IPS-18c (cell line): Measurements from ENCODE around the gene STMN1.

Experiments
- H3K4me3 ChIP-seq: 2 replicates; pipeline ENCODE4 v1.7.0; 2013; ENCODE audit warnings: low read depth, mild to moderate bottlenecking, low read length, moderate library complexity; ENCODE audit not compliant: insufficient read depth
- H3K9me3 ChIP-seq: one replicate; pipeline ENCODE4 v1.6.1; 2013; ENCODE audit warnings: mild to moderate bottlenecking, low read length, moderate library complexity; ENCODE audit not compliant: control insufficient read depth, insufficient read depth

Gene STMN1

DNA sequence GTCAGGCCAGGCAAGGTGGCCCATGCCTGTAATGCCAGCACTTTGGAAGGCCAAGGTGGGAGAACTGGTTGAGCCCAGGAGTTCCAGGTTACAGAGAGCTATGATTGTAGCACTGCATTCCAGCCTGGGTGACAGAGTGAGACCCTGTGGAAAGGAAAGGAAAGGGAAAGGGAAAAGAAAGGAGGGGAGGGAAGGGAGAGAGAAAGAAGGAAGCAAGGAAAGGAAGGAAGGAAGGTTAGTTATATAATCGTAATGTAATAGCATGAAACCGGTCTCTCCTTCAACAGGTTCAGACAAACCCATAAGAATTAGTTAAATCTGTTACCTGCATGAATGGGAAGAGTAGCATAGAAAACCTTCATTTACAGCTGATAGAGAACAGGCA lies 29.5 kb downstream of the STMN1 start:
- peaks cover 2% of the 10 kb centered on the region for H3K9me3 ChIP-seq
- H3K4me3 ChIP-seq: no peak overlapping the region

DNA sequence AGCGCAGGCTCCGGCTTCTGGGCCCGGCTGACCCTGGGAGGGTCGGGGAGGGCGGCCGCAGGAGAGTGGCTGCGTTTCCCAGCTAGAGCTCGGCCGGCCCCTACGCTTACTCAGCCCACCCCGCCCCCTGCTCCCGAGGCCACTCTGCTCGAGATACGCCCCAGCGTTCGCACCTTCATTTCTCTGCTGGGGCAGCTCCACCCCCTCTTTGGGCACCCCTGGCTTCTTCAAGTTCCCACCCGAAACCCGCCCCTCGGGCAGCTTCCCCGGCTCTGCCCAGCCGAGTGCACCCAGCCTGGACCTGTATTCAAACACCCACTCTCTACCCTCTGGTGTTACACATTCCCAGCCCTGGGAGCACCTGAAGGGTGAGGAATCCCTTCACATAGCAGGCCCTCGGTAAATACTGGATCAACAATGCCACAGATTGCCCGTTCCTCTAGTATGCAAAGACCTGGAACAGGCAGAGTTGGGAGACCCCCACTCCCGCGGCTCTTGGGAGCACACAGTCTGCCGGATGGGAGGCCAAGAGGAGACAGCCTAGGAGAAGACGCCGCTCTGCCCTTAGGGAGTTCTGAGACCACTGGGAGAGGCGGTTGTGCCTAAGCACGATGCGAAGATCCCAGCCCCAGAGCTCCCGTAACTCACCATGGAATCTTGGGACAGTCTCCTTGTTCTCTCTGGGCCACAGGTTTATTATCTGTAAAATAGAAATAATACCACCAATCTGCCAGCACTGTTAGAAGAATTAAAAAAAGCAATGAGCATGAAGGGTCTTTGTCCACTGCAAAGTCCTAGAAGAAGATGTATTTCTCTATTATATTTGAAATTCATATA lies 30.1 kb downstream of the STMN1 start:
- Histone ChIP-seq H3K4me3 (peak overlapping the region; percentile 61), H3K9me3 (peaks cover 2% of the 10 kb centered on the region)

DNA sequence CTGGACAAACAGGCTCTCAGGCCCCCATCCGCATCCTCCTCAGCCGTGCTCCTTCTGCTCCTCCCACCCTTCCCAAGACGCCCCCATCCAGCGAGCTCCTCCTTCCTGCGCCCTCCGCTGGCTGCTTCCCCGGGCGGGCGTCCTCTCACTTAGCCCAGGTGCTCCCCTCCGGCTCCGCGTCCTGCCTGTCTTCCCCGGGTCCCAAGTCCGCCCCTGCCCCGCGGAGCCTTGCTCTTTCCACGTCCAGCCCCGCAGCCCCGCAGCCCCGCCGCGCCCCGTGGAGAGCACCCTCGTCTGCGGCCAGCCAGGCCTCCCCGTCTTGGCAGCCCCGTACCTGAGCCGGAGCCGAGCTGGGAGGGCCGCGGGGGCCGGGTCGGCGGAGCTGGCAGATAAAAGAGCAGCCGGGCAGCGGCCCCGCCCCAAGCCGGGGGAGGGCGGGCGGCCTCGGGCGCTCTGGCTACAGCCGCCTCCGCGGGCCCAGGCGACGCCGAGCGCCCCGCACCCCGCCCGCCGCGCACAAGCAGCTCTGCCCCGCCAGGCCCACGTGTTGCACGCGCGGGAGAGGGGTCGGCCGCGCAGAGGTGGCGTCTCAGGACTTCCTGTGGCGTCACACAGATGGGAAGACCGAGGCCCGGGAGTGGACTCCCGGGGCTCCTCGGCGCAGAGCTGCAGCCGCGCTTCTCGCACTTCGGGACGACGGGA lies 30.9 kb downstream of the STMN1 start, which contains the start of gene PAQR7:
PAQR7 (minus strand) TSS at position 555 of the 702 bp plus-strand sequence. CDS start 11,869 bp downstream, outside the sequence.
- Histone ChIP-seq H3K9me3 (peaks cover 2% of the 10 kb centered on the region), H3K4me3 (peak within 1 kb of the TSS; percentile 61)

DNA sequence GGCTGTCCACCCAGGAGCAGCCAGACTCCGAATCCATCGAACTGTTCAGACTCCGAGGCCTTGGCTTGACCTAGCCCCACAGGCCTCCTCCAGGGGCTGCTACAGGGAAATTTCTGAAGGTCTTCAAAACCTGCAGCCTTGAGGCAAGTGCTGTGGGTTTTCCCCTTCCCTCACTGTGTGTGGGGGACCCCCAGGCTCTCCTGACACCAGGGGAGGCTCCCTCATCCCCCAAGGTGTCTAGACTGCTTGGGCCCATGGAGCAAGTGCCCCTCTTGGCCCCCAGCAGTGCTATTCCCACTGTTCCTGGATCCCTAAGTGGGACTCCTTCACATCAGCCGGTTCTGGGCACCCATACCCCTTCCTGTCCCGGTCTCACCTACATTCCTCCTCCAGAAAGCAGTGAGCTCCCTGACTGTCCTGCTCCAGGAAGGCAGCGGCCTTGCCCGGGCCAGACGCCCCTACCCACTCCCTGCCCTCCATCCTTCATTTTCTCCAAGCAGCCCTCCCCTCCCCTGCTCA lies 31.5 kb downstream of the STMN1 start:
- peaks cover 2% of the 10 kb centered on the region for H3K9me3 ChIP-seq
- H3K4me3 ChIP-seq: peak overlapping the region; percentile 61

DNA sequence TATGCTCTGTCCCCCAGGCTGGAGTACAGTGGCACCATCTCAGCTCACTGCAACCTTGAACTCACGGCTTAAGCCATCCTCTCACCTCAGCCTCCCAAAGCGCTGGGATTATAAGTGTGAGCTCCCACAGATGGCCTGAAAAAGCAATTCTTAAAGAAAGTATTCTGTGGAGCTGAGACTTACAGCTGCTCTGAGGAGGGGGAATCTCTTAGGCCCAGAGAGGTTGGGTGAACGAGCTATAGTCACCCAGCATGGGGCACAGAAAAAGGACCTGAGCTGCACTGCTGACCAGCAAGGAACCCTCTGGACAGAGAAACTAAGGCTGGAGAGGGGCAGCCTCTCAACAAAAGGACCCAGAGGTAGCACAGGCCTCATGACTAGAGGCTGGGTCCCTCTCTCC lies 32.0 kb downstream of the STMN1 start:
- Histone ChIP-seq H3K9me3 (peaks cover 2% of the 10 kb centered on the region), H3K4me3 (peak overlapping the region; percentile 61; the same call in 1 of the 2 replicates)

DNA sequence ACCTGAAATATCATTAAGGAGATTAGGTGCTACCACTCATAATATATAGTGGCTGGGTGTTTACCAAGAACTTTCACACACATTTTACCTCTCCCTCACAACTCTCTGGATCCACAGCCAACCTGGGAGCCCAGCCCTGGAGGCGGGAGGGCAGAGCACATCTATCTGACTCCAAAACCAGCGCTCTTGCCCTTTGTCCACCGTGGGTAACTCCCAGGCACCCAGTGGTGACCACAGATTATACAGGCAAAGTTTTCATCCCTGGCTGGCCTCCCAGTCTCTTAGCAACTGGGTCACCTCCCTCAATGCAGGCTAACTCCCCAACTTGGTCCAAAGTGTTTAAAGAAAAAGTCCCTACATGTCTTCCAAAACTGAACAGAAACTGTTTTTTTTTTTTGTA lies 33.1 kb downstream of the STMN1 start:
- Histone ChIP-seq H3K4me3 (no peak overlapping the region), H3K9me3 (peaks cover 2% of the 10 kb centered on the region)

DNA sequence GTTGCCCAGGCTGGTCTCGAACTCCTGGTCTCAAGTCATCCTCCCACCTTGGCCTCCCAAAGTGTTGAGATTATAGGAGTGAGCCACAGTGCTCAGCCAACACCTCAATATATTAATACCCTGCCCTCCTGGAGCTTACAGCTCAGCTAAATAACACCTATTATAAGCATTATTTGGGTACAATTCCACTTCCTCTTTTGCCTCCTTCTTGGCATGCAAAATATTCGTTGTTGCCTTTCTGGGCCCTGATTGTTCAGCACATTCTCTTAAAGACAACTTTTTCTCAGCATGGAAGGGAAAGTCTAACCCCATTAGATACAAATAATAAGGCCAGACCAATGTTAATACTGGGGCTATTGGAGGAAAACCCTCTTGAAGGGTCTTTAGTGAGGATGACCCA lies 33.5 kb downstream of the STMN1 start:
- Histone ChIP-seq H3K9me3 (peaks cover 2% of the 10 kb centered on the region), H3K4me3 (no peak overlapping the region)

DNA sequence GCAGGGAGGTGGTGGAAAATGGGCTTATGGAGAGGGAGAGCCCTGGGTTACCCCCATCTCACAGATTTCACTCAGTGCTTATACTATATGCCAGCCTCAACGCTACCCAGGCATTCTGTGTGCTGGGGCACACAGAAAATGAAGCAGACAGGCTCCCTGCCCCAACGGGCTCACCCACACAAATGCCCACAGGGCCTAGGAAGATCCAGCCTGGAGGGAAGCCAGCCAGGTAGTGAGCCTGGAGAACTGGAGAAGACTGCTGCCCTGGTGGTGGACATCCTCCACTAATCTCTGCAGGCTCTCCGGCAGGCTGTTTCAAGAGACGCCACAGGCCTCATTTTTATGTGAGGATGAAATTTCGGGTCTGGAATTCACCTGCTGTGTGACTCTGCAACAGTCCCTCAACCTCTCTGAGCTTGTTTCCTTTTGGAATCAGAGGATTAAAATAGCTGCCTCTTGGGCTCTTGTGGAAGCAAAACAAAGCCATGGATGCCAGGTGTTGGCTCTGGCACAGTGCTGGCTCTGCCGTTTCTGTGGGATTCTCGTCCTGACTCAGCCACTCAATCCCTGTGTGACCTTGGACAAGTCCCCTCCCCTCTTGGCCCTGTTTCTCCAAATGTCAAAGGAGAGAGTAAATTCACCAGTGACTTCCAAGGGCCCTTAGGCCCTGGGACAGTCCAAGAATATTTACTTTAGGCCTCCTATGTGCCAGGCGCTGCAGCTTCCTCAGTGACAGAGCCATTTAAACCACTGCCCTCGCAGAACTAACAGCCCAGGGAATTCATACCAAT lies 34.3 kb downstream of the STMN1 start:
- peaks cover 2% of the 10 kb centered on the region for H3K9me3 ChIP-seq
- no peak overlapping the region for H3K4me3 ChIP-seq

DNA sequence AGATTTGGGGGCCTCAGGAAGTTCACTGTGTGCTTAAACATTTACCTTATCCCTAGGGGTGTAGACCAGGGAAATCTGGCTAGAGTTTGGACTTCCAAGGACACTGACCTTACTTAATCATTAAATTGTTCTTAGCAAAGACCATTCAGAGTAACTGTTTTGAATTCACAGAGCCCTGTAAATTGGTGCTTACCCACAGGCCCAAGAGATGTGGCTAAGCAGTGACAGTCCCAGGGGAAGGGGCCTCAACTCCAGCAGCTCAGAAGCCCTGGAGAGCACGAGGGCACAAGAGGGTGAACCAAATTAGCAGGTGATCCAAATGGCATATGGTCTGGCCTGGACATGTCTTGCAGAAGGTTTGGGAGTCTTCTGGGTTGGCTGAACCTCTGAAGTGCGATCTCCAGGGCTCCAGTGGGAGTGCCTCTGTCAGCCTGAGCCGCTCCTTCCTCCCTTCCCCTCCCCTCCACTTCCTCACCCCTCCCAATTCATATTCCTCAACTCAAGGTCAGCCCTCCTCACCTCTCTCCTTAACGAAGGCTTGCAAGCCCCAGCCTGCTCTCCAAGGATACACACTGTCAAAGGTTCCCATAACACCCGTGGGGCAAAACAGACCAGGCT lies 35.0 kb downstream of the STMN1 start:
- Histone ChIP-seq H3K4me3 (no peak overlapping the region), H3K9me3 (peaks cover 2% of the 10 kb centered on the region)

DNA sequence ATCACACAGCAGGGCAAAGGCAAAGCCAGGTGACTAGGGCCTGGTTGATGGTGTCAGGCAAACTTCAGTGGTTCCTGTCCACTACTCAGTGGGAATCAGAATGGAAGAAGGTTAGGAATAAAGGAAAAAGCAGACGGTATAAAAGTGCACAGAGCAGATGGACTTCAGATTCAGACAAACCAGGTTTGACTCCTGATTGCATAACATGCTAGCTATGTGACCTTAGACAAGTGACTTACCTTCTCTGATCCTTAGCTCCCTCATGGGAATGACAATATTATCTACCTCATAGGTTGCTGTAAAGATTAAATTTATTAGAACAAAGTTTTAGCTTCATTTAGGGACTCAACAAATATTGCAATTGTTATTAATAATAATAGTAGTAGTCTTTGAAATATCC lies 35.6 kb downstream of the STMN1 start:
- Histone ChIP-seq H3K4me3 (no peak overlapping the region), H3K9me3 (peaks cover 2% of the 10 kb centered on the region)

DNA sequence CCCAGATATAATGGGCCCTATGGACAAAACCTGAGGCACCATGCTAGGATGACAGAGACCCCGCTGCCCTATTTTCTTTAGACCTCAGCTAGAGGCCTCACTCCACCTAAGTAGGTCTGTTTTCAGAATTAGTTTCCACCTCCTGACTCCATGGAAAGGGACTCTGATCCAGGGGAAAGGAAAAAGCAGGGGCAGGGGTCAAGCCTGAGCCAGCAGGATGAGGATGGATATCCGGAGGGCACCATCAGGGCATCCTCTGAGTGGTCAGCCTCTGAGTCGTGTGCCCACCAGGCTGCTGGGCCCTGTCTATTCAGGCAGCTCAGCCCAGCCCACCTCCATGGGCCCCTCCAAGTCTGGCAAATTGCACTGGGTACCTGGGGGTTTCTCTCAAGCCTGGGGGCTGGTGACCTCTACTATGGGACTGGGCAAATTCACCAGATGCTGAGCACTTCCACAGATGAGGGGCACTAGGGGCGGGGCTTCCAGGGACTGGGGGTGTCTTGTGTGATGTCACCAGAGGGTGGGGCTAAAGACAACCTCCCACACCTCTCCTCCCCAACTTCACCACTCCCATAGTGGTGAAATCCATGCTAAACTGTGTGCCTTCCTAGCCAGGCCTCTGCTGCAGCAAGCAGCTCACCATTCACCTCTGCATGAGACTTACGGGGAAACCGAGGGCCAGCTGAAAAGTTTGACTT lies 36.2 kb downstream of the STMN1 start:
- H3K4me3 ChIP-seq: no peak overlapping the region
- H3K9me3 ChIP-seq: no peaks in the 10 kb centered on the region

DNA sequence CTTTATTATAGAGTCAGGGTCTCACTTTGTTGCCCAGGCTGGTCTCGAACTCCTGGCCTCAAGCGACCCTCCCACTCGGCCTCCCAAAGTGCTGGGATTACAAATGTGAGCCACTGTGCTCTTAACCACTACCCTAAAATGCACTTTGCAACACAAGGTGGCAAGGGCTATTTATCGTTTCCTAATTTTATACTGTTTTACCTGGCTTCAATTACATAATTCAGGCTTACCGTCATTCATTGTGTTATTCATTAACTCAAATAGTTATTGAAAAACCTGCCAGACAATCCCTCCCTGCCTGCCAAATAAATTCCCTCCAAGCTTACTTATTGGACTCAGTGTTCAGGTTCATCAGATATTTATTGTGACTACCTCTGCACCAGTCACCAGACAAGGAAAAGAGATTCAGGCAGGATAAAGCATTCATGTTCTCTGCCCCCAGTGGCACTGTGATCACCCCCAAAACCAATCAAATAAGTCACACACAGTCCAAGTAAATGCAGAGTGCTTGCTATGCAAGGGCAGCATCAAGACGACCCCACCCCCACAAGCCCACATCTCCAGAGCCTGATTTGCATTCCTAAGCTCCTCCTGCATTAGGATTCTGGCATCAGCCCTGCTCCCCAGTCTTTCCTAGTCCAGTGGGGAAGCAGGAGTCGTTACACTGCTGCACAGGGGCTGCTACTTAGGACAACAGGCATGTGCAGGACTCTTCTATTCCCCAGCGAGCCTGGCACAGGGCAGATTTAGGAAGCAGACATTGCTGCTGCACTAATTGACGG lies 38.8 kb downstream of the STMN1 start:
- peak overlapping the region; percentile 16; the same call in 1 of the 2 replicates for H3K4me3 ChIP-seq
- H3K9me3 ChIP-seq: no peaks in the 10 kb centered on the region

DNA sequence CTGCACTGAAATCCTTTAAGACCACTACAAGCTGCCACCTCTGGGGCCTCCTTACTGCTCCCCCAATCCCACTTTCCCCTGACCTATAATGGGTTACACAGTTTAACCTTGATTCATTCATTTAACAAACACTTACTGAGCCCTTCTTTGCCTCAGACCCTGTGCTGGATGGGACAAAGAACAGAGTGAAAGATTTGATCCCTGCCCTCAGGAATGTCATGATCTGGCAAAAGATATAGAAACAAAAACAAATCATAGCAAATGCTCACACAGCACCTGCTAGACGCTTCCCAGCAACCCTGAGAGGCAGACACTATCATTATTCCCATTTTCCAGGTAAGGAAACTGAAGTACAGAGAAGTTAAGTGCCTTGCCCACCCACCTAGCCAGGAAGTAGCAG lies 39.9 kb downstream of the STMN1 start:
- Histone ChIP-seq H3K9me3 (no peaks in the 10 kb centered on the region), H3K4me3 (no peak overlapping the region)

DNA sequence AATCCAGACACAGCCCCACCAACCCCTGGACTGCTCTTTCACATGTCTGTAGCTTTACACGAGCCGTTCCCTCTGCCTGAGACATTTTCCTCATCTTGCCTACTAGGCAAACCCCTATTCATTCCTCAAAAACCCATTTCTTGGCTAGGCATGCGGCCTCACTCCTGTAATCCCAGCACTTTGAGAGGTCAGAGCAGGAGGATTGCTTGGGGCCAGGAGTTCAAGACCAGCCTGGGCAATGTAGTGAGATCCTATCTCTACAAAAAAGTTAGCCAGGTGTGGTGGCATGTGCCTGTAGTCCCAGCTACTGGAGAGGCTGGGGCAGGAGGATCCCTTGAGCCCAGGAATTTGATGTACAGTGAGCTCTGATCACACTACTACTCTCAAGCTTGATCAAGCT lies 41.8 kb downstream of the STMN1 start:
- no peaks in the 10 kb centered on the region for H3K9me3 ChIP-seq
- no peak overlapping the region for H3K4me3 ChIP-seq

DNA sequence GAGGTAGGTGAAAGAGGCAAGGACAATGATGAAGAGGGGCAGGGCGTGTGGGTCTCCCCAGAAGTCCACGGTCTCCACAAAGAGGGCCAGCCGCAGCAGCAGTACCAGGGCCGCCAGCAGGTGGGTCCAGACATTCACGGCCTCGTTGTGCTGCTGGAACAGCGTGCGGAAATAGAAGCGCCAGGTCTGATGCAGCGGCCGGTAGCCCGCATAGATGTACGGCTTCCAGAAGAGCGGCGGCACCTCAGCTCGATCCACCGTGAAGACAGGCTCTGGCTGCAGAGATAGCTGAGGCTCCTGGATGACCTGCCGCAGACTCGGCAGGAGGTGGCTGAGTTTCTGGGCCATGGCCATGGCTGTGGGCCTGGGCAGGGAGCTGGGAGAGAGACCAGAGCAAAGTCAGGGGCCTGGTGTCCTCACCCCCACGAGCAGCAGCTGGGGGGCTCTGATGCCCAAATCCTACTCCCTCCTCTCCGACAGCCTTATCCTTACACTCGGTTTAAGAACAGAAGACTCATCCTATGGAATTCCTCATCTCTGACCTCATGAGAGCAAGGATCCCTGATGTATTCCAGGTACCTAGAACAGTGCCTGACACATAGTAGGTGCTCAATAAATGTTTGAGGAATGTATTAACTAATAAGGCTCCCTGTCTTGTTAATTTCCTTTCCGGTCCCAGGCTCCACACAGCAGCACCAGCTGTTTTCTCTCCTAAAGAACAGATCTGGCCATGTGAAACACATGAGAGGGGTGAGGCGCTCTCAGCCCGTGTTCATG lies 42.5 kb downstream of the STMN1 start:
- Histone ChIP-seq H3K4me3 (no peak overlapping the region), H3K9me3 (no peaks in the 10 kb centered on the region)
